Neural cell (in vitro differentiated cells): ENCODE measurements around the gene LRRK1.

Source experiments
- EP300 ChIP-seq: fragments of 450-650 bp; conservative IDR thresholded peaks from 2 replicates; pipeline ENCODE4 v1.6.1; 2014; ENCODE audit warnings: antibody characterized with exemption, mild to moderate bottlenecking, moderate library complexity; ENCODE audit not compliant: poor library complexity, severe bottlenecking
- MXI1 ChIP-seq: fragments of 450-650 bp; conservative IDR thresholded peaks from 2 replicates; pipeline ENCODE4 v1.6.1; 2014; ENCODE audit warnings: antibody characterized with exemption, mild to moderate bottlenecking; ENCODE audit not compliant: poor library complexity, severe bottlenecking
- REST ChIP-seq: IDR thresholded peaks from 2 replicates; pipeline ENCODE4 v1.6.1; 2012; ENCODE audit warnings: borderline replicate concordance
- TAF1 ChIP-seq: IDR thresholded peaks from 2 replicates; pipeline ENCODE4 v1.6.1; 2012; ENCODE audit warnings: low read depth
- TF ChIP-seq, protein P1 (sequence below): fragments of 450-650 bp; IDR thresholded peaks from 2 replicates; pipeline ENCODE4 v1.5.1; 2014; ENCODE audit warnings: antibody characterized with exemption, mild to moderate bottlenecking, moderate library complexity; ENCODE audit not compliant: poor library complexity, severe bottlenecking

DNA sequence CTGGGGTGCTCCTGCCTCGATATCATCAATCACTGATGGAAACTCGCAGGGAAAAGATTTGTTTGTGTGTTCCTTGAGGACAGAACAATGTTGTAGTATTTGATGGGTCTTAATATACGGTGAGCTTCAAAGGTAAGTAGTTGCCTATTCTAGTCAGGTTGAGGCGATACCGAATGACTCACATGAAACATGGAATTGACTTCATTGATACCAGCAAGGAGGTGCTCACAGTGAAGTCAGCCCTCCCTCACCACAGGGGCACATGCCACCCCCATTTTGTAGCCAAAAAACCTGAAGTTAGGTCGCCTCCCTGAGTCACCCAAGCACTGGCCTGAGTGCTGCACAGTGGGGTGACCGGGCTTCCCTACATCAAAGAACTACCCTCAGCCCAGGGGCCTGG lies 43.2 kb upstream of the LRRK1 start:
- TF ChIP-seq, protein P1, sequence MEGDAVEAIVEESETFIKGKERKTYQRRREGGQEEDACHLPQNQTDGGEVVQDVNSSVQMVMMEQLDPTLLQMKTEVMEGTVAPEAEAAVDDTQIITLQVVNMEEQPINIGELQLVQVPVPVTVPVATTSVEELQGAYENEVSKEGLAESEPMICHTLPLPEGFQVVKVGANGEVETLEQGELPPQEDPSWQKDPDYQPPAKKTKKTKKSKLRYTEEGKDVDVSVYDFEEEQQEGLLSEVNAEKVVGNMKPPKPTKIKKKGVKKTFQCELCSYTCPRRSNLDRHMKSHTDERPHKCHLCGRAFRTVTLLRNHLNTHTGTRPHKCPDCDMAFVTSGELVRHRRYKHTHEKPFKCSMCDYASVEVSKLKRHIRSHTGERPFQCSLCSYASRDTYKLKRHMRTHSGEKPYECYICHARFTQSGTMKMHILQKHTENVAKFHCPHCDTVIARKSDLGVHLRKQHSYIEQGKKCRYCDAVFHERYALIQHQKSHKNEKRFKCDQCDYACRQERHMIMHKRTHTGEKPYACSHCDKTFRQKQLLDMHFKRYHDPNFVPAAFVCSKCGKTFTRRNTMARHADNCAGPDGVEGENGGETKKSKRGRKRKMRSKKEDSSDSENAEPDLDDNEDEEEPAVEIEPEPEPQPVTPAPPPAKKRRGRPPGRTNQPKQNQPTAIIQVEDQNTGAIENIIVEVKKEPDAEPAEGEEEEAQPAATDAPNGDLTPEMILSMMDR = no peak
- TF ChIP-seq TAF1 (no peak), EP300 (no peak), MXI1 (no peak), REST (no peak)
